ENCODE measurements around the gene ADAMTSL4.

ADAMTSL4 gene

DNA sequence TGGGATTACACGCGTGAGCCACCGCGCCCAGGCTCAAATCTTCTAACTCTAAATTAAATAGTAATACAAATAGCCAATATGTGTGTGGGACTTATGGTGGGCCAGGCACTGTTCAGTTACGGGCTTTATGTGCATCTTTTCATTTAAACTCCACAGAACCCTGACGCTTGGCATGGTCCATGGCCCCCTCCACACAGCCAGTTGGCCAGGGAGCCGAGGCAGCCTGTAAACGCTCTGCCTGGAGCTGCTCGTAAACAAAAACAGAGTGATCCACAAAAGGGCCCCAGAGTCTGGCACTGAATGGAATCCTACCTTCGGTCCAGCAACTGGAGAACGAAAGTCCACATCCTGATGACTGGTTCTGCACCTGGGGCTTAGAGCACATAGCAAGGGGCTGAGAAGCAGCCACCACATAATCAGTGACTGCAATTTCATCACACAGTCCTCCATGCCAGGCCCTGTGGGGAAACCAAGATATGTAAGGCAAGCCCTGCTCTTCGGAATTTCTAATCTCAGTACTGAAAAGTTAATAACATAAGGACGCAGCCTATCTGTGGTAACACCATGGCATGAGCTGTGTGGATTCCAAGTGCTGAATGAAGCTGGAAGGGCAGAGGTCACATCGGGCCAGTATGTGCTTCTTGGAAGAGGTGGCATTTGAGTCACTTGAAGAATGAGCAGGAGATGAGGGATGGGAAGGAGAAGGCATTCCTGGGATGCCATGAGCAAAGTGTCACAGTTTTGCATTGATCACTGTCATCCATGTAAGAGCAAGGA lies 13.5 kb upstream of the ADAMTSL4 start:
- no peak for DNase-seq

DNA sequence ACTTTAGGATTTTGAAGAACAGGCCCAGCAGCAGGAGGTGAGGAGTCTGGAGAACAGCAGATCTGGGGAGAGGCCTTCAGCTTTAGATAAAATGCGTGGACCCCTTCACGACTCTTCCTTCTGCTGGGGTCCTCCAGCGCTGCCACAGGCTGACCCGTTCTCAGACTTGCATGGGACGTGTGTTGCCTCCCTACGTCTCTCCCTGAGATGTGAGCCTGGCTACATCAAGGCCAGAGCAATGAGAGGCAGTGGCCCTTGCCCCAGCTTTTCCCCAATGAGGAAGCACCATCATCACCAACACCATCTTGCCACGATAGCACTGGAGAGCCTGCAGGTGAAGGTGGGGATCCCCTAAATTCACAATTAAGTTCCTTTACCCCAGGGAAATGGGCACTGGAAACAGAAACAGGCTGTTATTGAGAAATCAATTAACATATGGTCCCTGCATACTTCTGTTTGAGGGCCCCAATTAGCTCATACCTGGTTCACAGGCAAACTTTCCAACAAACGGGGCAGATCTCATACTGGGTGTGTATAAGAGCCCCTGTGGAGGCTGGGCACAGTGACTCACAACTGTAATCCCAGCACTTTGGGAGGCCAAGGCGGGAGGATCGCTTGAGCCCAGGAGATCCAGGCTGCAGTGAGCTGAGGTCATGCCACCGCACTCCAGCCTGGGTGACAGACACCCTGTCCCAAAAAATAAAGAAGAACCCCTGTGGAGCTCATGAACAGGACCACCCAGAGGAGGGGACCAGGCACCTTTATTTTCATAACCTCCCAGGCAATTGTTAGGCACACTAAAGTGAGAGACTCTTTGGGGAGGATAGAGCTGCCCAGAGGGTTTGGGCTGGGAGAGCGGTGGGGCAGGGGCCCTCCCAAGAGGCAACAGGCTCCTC lies 12.1 kb upstream of the ADAMTSL4 start:
- no peak for DNase-seq

DNA sequence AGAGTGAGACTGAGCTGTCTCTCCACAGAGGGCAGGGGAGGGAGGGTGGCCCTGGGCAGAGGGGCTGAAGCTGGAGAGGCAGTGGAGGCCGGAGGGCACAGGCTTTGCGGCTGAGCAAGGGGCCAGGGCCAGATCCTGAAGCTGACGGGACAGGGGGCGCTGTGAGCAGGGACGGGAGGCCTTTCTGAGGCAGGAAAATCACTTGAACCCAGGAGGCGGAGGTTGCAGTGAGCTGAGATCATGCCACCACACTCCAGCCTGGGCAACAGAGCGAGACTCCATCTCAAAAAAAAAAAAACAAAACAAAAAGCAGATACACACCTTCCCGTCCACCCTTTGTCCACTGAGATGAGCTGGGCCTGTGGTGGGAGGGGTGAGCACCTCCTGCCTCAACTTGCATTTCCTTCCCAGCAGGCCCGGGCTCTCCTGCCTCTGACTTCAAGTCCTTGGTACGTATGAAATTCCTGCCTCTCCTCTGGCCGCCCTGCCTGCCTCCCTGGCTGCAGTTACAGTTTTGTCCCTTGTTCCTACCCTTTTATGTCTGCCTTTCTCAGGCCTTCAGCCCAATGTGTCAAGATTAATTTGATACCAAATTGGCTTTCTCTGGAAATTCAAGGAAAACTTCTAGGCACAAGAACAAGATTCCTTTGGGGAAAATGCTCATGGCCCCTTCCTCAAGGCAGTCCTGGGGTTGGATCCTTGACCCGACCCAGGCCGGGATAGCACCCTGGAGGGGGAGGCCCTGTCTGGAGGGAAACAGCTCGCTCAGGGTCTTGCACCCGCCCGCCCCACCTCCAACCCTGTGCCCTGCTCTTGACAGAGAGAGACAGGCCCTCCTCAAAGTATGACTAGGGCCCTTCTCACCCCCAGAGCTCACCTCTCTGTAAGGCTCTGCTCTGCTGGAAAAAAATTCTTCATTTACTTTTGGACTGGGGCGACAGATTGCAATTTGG lies 11.2 kb upstream of the ADAMTSL4 start:
- no peak for DNase-seq

DNA sequence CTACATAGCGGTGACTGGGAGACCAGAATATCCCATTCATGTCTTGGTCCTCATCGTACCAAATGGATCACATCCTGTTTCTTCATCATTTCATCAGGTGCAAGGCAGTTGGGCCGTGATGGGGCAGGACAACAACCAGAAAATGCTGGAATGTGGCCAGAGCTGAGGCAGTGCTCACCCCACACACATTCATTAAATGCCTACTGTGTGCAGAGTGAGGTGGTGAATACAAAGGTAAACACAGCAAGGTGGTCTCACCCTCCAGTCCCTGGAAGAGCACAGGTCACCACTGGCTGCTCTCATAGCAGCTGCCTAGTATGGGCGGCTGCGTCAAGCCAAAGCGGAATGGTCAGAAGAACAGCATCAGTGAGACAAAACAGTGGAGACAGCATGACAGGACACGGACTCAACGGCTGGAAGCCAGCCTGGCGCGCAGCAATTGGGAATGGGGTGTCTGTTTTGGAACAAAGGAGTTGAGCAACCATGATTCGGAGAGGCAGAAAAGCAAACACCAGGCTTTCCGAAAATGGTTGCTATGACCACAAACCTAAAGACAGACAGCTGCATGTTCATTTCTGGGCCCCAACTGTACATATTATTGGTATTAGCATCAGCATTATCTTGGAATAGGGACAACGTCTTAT lies 5.6 kb upstream of the ADAMTSL4 start:
- DNase-seq, result no peak

DNA sequence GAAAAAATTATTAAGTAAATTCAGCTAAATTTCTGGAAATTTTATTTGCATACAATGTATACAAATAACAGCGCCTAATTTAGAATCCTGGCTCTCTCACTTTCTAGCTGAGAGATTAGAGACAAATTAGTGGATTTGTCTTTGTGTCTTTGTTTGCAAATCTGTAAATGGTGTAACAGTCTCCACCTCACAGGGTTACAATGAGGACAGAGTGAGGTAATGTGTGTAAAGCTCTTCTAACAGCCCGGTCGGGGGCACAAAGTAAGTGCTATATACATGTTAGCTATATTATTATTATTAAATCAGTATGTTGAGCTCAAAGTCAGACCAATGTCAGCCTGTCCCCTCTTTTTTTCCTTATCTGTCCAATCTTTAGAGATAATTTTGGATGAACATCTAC lies 5.0 kb upstream of the ADAMTSL4 start:
- DNase-seq, result no peak

DNA sequence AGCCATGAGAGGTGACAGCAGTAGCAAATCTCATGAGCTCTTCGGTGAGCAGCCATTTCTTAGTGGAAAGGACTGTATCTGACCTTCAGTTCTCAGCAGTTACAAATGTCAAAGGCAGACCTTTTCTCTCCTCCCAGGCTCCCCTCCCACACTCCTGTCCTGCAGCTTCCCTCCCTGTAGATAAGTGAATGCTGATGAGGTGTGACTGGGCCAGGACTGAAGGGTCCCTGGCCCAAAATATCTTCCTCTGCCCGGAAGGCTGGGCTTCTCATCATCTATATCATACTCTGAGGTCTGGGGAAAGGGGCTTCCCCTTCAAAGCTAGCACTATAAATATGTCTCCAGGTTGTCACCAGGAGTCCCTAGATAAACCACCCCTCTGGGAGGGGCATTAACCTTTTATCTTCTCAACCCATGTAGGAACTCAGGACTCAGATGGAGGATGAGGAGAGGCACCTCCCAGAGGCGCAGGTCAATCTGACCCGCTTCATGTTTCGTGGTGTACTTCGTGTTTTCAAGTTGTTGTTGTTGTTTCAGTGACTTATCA lies 3.6 kb upstream of the ADAMTSL4 start:
- DNase-seq, result no peak

DNA sequence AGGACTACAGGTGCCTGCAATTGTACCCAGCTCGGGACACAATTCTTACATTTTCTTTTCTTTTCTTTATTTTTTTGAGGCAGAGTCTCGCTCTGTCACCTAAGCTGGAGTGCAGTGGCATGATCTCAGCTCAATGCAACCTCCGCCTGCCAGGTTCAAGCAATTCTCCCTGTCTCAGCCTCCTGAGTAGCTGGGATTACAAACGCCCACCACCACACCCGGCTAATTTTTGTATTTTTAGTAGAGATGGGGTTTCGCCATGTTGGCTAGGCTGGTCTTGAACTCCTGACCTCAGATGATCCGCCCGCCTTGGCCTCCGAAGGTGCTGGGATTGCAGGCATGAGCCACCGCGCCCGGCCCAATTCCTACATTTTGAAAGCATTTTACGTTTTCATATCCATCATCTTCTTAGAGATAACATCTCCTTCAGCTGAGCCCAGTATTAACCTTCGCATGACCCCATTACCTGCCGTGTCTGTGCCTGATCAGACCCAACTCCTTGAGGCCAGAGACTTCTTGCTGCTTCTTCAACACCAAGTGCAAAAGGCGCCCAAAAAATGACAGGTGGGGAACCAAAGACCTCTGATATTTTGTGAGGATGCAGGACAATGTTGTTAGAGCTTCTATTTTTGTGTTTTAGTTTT lies 2.8 kb upstream of the ADAMTSL4 start:
- no peak for DNase-seq

DNA sequence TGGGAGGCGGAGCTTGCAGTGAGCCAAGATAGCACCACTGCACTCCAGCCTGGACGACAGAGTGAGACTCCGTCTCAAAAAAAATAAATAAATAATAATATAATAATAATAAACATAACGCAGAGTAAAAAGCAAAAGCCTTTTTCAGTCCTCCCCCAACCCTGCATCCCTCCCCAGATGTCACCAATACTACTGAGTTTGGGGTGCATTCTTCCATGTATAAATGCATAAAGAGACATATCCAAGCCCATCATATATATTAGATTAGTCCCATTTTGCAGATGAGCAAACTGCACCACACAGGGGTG lies 930 bp upstream of the ADAMTSL4 start:
- no peak for DNase-seq

DNA sequence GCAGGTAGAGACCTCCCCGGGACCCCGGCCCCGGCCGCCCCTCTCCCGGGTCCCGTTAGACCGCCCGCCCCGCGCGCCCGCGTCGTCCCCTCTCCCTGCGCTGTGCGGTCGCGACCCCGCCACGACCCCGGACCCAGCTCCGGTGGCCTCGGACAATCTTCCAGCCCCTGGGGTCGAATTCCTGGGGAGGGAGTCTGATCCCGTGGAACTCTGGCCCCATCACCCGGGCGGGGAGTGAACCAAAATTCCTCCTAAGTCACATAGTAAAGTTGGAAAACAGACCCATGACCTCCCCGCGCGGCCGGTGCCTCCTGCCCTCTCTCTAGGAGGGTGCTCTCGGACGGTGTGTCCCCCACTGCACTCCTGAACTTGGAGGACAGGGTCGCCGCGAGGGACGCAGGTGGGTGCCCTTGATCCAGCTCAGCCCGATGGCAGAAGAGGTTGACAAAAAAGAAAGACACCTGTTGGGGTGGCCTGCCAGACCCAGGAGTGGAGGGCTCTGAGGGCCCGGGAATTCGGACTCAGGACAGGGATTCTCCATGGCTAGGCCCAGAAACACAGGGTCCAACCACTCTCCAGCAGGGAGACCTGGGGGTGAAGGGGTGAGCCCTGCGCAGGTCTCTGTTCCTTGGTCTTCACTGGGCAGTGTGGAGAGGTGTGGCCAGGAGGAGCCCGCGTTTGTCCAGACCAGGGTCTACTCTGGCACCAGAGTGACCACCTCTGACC lies 451 bp downstream of the ADAMTSL4 start:
- DNase-seq, result no peak

DNA sequence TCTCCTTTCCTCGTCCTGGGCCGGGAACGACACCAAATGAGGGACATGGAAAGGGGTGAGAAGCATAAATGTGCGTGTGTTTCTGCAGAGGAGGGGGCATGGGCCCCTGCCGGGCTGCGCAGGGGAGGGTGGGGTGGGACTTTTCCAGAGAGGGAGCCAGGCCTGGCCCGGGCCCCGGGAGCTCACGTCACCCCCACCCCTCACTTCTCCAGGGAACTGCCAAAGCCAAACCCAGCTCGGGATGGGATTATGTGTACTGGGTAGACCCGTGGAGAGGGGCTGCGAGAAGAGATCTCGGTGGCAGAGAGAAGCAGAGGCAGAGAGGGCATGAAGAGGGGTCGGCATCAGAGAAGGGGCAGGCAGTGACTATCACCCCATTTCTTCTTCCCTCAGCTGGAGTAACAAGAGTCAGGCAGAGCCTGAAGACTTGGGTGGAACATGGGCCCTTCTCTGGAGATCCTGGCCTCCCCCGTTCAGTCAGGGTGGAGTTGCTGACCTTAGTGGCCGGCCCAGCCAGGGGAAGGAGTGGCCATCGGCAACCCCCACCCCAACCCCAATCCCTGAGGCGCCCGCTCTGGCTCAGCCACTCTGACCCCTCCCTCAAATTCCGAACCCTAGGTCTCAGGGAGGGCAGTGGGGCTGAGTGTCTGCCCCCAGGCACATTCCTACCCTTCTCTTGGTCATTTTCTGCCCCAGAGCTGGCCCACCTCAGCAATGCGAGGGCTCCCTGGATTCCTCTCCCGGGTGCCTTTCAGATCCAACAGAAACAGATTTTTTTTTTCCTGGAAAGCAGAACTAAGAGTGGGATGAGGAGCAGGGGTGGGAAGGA lies 1.2 kb downstream of the ADAMTSL4 start:
- no peak for DNase-seq

DNA sequence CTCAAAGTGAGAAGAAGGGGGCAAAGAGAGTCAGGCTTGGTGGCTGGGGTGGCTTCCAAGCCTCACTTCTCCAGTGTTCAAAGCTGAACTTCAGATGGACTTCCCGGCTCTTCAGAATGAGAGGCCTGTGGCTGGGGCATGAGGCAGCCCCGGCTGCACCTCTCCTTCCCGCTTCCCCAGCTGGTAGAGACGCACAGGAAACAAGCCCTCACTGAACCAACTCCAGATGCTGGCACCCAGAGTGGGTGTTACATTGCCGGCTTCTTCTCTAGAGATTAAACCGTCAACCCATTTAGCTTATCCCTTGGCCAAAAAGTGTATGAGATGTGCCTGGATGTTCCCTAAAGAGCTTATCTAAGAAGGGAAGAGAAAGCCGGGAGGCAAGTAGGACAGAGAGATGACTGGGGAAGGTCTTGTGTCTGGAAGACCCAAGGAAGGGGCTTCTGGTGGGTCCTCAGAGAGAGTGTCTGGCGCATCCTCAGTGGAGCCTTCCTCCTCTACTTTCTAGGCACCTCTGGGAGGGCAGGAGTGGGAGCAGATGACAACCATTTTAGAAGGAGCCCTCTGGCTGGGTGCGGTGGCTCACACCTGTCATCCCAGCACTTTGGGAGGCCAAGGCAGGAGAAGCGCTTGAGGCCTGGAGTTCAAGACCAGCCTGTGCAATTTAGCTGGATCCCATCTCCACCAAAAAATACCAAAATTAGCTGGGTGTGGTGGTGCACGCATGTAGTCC lies 2.0 kb downstream of the ADAMTSL4 start:
- DNase-seq, result no peak

DNA sequence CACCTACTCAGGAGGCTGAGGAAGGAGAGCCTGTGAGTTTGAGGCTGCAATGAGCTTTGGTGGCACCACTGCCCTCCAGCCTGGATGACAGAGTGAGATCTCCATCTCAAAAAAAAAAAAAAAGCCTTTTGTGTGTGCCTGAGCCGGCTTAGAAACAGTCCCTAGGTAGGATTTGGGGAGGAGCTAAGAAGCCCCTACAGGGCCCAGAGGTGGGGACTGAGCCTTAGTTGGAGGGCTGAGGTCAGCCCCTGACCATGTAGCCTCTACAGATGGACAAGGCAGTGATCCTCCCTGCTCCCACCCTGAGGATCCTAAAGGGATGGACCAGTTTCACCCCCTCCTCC lies 2.5 kb downstream of the ADAMTSL4 start:
- DNase-seq, result no peak

DNA sequence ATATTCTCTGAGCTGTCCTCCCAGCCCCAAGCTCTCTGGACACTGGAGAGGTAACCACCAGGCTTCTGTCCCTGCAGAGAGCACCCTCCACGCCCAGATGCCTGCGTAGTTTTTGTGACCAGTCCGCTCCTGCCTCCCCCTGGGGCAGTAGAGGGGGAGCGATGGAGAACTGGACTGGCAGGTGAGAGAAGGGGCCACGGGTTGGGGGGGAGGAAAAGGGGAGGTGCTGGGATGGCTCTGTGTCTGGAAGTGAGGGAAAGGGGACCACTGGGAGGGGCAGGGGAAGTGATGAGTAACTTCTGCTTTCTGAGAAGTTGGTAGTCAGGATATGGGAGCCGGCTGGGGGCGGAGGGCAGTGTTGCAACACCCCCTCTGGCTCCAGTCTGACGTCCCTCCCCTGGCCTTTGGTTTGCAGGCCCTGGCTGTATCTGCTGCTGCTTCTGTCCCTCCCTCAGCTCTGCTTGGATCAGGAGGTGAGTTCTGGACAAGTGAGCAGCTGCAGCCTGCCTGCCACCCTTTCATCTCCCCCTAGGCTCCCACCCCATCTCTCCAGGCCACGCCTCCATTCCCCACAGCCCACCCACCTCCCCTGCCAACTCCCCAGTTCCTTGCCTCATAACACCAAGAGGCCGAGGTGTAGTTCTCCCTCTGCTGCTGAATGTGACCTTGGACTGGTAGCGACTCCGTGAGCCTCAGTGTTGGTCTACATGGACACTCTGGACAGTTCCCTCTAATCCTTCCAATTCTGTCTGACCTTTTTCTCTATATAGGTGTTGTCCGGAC lies 3.1 kb downstream of the ADAMTSL4 start:
- no peak for DNase-seq

DNA sequence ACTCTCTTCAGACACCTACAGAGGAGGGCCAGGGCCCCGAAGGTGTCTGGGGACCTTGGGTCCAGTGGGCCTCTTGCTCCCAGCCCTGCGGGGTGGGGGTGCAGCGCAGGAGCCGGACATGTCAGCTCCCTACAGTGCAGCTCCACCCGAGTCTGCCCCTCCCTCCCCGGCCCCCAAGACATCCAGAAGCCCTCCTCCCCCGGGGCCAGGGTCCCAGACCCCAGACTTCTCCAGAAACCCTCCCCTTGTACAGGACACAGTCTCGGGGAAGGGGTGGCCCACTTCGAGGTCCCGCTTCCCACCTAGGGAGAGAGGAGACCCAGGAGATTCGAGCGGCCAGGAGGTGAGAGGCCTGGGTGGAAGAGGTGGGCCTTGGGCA lies 3.7 kb downstream of the ADAMTSL4 start:
- no peak for DNase-seq

DNA sequence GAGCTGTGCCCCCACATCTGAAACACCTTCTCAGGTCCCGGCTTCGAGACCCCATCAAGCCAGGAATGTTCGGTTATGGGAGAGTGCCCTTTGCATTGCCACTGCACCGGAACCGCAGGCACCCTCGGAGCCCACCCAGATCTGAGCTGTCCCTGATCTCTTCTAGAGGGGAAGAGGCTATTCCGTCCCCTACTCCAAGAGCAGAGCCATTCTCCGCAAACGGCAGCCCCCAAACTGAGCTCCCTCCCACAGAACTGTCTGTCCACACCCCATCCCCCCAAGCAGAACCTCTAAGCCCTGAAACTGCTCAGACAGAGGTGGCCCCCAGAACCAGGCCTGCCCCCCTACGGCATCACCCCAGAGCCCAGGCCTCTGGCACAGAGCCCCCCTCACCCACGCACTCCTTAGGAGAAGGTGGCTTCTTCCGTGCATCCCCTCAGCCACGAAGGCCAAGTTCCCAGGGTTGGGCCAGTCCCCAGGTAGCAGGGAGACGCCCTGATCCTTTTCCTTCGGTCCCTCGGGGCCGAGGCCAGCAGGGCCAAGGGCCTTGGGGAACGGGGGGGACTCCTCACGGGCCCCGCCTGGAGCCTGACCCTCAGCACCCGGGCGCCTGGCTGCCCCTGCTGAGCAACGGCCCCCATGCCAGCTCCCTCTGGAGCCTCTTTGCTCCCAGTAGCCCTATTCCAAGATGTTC lies 4.3 kb downstream of the ADAMTSL4 start:
- no peak for DNase-seq

DNA sequence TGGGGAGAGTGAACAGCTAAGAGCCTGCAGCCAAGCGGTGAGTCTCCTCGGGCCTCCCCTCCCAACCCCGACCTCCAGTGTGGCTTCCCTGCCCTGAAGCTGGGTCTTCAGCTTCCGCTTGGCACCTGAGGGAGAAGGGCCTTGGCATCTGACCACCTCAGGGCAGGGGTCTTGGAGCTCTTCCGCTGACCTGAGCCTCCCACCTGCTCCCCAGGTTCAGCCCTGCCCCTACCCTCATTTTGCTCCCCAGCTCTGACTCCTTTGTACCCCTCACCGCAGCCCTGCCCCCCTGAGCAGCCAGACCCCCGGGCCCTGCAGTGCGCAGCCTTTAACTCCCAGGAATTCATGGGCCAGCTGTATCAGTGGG lies 4.9 kb downstream of the ADAMTSL4 start:
- DNase-seq, result no peak

DNA sequence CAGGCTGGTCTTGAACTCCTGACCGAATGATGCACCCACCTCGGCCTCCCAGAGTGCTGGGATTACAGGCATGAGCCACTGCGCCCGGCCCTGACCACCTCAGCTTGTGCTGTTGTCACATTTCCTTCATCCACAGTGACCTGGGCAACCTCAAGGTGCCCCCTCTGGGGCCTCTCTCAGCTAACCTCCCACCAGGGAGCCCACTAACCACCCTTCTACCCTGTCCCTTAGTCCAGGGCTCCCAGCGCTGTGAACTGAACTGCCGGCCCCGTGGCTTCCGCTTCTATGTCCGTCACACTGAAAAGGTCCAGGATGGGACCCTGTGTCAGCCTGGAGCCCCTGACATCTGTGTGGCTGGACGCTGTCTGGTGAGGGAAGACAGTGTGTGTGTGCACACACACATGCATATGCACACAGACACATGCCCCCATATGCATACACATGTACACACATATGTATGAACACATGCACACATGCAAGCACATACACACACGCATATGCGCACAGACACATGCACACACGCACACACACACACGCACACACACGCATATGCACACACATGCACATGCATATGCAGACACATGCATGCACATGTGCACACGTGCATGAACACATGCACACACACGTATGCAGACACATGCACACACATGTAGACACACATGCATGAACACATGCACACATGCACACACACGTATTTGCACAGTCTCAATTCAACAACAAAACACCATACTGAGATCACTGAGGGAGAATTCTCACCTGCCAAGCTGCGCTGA lies 6.2 kb downstream of the ADAMTSL4 start:
- DNase-seq, result no peak
